ENCODE results near the gene PRPF6. TPM values are rescaled to one million over a fixed set of nuclear protein-coding genes. Genes with fewer than 3 reads are reported as not detected.

PRPF6 gene
- polyA plus RNA-seq, 3 donors: 29.1 to 47.7 (median 34.5) TPM

- Histone ChIP-seq H2AFZ (ENCODE audit: insufficient read depth, low read depth, low read length, poor library complexity, severe bottlenecking) (no peak overlapping the region), H3K79me2 (ENCODE audit: insufficient read depth, low read length) (peaks cover 98% of the 10 kb centered on the region), H3K9me3 (replicated peaks in 1 of 2; ENCODE audit: control insufficient read depth in 1 of 2, insufficient read depth in 1 of 2, low read length in 2 of 2) (no peaks in the 10 kb centered on the region), H3K9ac (ENCODE audit: insufficient read depth, low read length, poor library complexity, severe bottlenecking) (no peak overlapping the region), H3K36me3 (replicated peaks in 1 of 2; ENCODE audit: control insufficient read depth in 1 of 2, insufficient read depth in 2 of 2, low read length in 2 of 2) (peaks cover 93 to 100% of the 10 kb centered on the region in 2 donors), H4K20me1 (ENCODE audit: insufficient read depth, low read length) (peaks cover 100% of the 10 kb centered on the region), H3K27ac (ENCODE audit: low read depth in 1 of 2, low read length in 2 of 2) (no peak overlapping the region), H3K27me3 (ENCODE audit: control insufficient read depth in 2 of 2, insufficient read depth in 2 of 2, low read length in 2 of 2) (no peaks in the 10 kb centered on the region), H3K4me3 (replicated peaks in 1 of 3; ENCODE audit: low read depth in 2 of 3, low read length in 3 of 3) (no peak overlapping the region), H3K4me1 (ENCODE audit: control insufficient read depth in 1 of 2, insufficient read depth in 2 of 2, low read length in 2 of 2) (no peaks in the 10 kb centered on the region), H3K4me2 (replicated peaks; ENCODE audit: extremely low read depth, low read length, poor library complexity, severe bottlenecking) (no peak overlapping the region)
- DNase-seq: no peak
- intact Hi-C loops (cut with micrococcal nuclease): no loop called here
- TF ChIP-seq CTCF (IDR thresholded peaks at IDR 0.05): no peak
- Mint-ChIP-seq H3K36me3 (peaks cover 74 to 98% of the 10 kb centered on the region in 2 donors), H3K27me3 (ENCODE audit: low read depth in 3 of 3) (peaks cover 0 to 3% (median 0%) of the 10 kb centered on the region in 3 donors), H3K4me1 (peaks cover 8% of the 10 kb centered on the region), H3K27ac (no peak overlapping the region), H3K9me3 (peaks cover 0 to 3% (median 0%) of the 10 kb centered on the region in 7 donors), H3K4me3 (no peak overlapping the region)
- WGBS (ENCODE audit: insufficient coverage): 98% methylated on average over 15 of the region's 19 CpGs
Observed at GRCh38 chr20:63931735-63932134, 49.2 kb upstream of the PRPF6 start.

- peak overlapping the region in 3 of 7 donors; percentile 19 to 43 (median 33) for H3K27ac Mint-ChIP-seq
- H3K27ac ChIP-seq (ENCODE audit: low read depth in 1 of 2, low read length in 2 of 2): no peak overlapping the region
- no peak for DNase-seq
- TF ChIP-seq CTCF (IDR thresholded peaks at IDR 0.05): no peak
- H3K27me3 ChIP-seq (ENCODE audit: control insufficient read depth in 2 of 2, insufficient read depth in 2 of 2, low read length in 2 of 2): no peaks in the 10 kb centered on the region
- H3K36me3 Mint-ChIP-seq: peaks cover 70 to 98% of the 10 kb centered on the region in 2 donors
- peaks cover 98% of the 10 kb centered on the region for H3K79me2 ChIP-seq (ENCODE audit: insufficient read depth, low read length)
- H3K4me3 ChIP-seq (replicated peaks in 1 of 3; ENCODE audit: low read depth in 2 of 3, low read length in 3 of 3): no peak overlapping the region
- peaks cover 100% of the 10 kb centered on the region for H4K20me1 ChIP-seq (ENCODE audit: insufficient read depth, low read length)
- H3K9me3 Mint-ChIP-seq: peaks cover 0 to 3% (median 0%) of the 10 kb centered on the region in 7 donors
- intact Hi-C loops (cut with micrococcal nuclease): no loop called here
- H3K4me3 Mint-ChIP-seq: no peak overlapping the region
- H3K36me3 ChIP-seq (replicated peaks in 1 of 2; ENCODE audit: control insufficient read depth in 1 of 2, insufficient read depth in 2 of 2, low read length in 2 of 2): peaks cover 86 to 99% of the 10 kb centered on the region in 2 donors
- WGBS (ENCODE audit: insufficient coverage): 93% methylated on average over 17 of the region's 17 CpGs
- no peak overlapping the region for H2AFZ ChIP-seq (ENCODE audit: insufficient read depth, low read depth, low read length, poor library complexity, severe bottlenecking)
- H3K27me3 Mint-ChIP-seq (ENCODE audit: low read depth in 3 of 3): peaks cover 0 to 3% (median 0%) of the 10 kb centered on the region in 3 donors
- no peaks in the 10 kb centered on the region for H3K4me1 ChIP-seq (ENCODE audit: control insufficient read depth in 1 of 2, insufficient read depth in 2 of 2, low read length in 2 of 2)
- H3K4me1 Mint-ChIP-seq: peaks cover 9% of the 10 kb centered on the region
- no peaks in the 10 kb centered on the region for H3K9me3 ChIP-seq (replicated peaks in 1 of 2; ENCODE audit: control insufficient read depth in 1 of 2, insufficient read depth in 1 of 2, low read length in 2 of 2)
- no peak overlapping the region for H3K4me2 ChIP-seq (replicated peaks; ENCODE audit: extremely low read depth, low read length, poor library complexity, severe bottlenecking)
- no peak overlapping the region for H3K9ac ChIP-seq (ENCODE audit: insufficient read depth, low read length, poor library complexity, severe bottlenecking)
Observed at GRCh38 chr20:63932606-63933160, 48.2 kb upstream of the PRPF6 start.

Data from CD14-positive monocyte (primary cell).